LNCAP (cell line): ENCODE results near the gene PMIS2.

Experiments used
- CTCF ChIP-seq: fragments of 450-650 bp; IDR thresholded peaks from 2 replicates; pipeline ENCODE4 v1.5.1; 2017; ENCODE audit warnings: mild to moderate bottlenecking

The PMIS2 gene

DNA sequence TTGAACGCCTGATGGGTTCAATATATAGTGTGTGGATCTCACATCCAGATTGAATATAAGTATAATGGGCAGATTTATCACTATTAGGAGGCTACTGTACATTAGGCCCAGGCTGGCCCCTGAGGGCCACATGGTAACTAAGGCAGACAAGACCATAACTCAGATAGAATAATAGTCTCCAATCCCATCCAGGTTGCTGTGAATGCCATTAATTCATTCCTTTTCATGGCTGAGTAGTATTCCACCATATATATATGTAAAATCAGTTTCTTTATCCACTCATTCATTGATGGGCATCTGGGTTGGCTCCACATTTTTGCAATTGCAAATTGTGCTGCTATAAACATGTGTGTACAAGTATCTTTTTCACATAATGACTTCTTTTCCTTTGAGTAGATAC lies 8.1 kb upstream of the PMIS2 start:
- no peak for TF ChIP-seq CTCF

DNA sequence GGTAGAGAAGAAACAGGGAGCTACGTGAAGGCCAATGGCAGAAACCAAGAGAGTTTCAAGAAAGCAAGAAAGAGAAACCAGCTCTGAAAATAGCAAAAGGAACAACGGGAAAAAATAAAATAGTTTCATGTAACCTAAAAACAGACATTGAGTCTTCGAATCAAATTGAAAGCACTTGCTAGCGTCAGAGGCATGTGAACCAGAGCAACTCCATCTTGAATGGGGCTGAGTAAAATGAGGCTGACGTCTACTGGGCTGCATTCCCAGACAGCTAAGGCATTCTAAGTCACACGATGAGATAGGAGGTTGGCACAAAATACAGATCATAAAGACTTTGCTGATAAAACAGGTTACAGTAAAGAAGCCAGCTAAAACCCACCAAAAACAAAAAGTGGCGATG lies 7.3 kb upstream of the PMIS2 start:
- TF ChIP-seq CTCF: no peak

- no peak for TF ChIP-seq CTCF
Measured at GRCh38 chr19:35582760-35583159, 3.2 kb upstream of the PMIS2 start.

- no peak for TF ChIP-seq CTCF
Measured at GRCh38 chr19:35587321-35587720, 1.3 kb downstream of the PMIS2 start.

- TF ChIP-seq CTCF: no peak
Measured at GRCh38 chr19:35590875-35591274, 4.9 kb downstream of the PMIS2 start.

DNA sequence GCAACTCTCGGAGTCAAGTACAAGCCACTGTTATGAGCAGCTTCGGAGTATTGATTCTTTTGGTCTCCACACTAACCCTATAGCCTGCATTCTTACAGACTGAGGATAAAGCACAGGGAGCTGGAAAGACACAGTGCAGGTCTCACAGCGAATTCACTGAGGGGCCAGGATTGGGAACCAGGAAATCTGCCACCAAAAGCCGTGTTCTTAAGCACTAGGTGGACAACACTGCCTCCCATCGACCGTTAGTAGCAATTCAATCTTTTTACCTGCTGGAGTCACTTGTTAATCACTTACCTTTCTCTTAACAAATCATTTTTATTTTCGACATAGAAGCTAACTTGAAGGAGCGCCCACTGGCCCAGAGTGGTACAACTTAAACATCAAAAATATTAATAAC lies 6.3 kb downstream of the PMIS2 start:
- TF ChIP-seq CTCF: peak; percentile 47

- TF ChIP-seq CTCF: no peak
Measured at GRCh38 chr19:35595928-35596327, 10.0 kb downstream of the PMIS2 start.

DNA sequence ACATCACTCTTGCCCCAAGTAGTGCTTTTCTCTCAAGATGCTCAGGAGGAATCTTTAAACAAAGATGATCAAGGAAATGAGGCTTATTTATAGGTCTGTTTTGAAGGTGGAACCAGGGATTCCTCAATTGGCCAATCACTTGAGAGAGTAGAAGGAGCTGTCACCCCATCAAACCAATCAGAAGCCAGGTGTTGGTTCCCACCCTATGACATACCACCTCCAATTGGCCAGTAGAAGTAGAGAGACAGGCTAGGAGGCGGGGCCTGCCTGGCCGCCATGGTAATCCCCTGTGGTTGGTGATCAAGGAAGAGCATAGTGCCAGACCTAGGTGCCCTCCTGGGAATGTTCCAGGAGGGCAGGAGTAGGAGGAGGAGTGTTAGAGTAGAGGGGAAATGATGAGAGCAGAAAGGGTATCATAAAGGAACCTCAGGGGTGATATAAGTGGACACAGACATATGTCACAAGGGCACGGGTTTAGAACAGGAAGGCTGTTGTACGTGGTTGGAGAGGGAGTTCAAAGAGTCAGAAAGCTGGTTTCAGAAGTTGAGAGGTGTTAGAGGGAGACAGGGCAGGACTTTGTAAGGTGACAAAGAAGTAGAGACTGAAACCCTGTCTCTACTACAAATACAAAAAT lies 10.5 kb downstream of the PMIS2 start:
- no peak for TF ChIP-seq CTCF
